Endothelial cell of hepatic sinusoid (primary cell): ENCODE measurements around the gene FCHO1.
"Not testable (repeated sequence)": the region's sequence is repeated elsewhere in the genome, so short reads cannot be mapped to it uniquely, and the experiment has no call there.

Experiments
- in situ Hi-C: cut with HindIII; loops from 2 replicates; pipeline ENCODE4 v1.10.0; 2017; ENCODE audit warnings: low sequenced_read_pairs

The FCHO1 gene

GRCh38 chr19:17787274-17787913, 36.1 kb downstream of the FCHO1 start:
- in situ Hi-C loops, result no loop called here

- in situ Hi-C loops, result no loop called here
Observed at GRCh38 chr19:17788632-17789031, 37.4 kb downstream of the FCHO1 start.

GRCh38 chr19:17790059-17790780, 38.9 kb downstream of the FCHO1 start:
- in situ Hi-C loops, result no loop called here

GRCh38 chr19:17794412-17794730, 43.1 kb downstream of the FCHO1 start:
- in situ Hi-C loops, result no loop called here

GRCh38 chr19:17794731-17795494, 43.6 kb downstream of the FCHO1 start, which contains the start of gene B3GNT3:
TSS of gene B3GNT3 (plus strand) at chr19:17795138. CDS start at chr19:17807808, 12,670 bp downstream.
- in situ Hi-C loops, result no loop called here

- in situ Hi-C loops, result no loop called here
Observed at GRCh38 chr19:17795495-17795856, 44.2 kb downstream of the FCHO1 start.

GRCh38 chr19:17796013-17796837, 44.9 kb downstream of the FCHO1 start:
- in situ Hi-C loops, result no loop called here

GRCh38 chr19:17796838-17797423, 45.7 kb downstream of the FCHO1 start:
- in situ Hi-C loops, result no loop called here

GRCh38 chr19:17797424-17798201, 46.3 kb downstream of the FCHO1 start:
- in situ Hi-C loops, result no loop called here

- in situ Hi-C loops, result not testable (repeated sequence)
Observed at GRCh38 chr19:17798599-17798998, 47.3 kb downstream of the FCHO1 start.

- in situ Hi-C loops, result no loop called here
Observed at GRCh38 chr19:17802137-17802858, 51.0 kb downstream of the FCHO1 start.

- in situ Hi-C loops, result no loop called here
Observed at GRCh38 chr19:17803264-17803896, 52.1 kb downstream of the FCHO1 start.

- in situ Hi-C loops, result no loop called here
Observed at GRCh38 chr19:17805427-17805826, 54.1 kb downstream of the FCHO1 start.

- in situ Hi-C loops, result no loop called here
Observed at GRCh38 chr19:17806945-17807344, 55.7 kb downstream of the FCHO1 start.

- in situ Hi-C loops, result no loop called here
Observed at GRCh38 chr19:17807731-17808316, 56.5 kb downstream of the FCHO1 start.

- in situ Hi-C loops, result no loop called here
Observed at GRCh38 chr19:17811103-17811502, 59.8 kb downstream of the FCHO1 start.

GRCh38 chr19:17811681-17812080, 60.4 kb downstream of the FCHO1 start:
- in situ Hi-C loops, result no loop called here

GRCh38 chr19:17812099-17812498, 60.8 kb downstream of the FCHO1 start:
- in situ Hi-C loops, result no loop called here
